Adrenal gland (tissue), 12 donors: ENCODE data around the gene SCN3A. TPM values are rescaled to one million over a fixed set of nuclear protein-coding genes. Genes with fewer than 3 reads are reported as not detected.

Experiments used
- DNase-seq, 7 donors: peaks; one replicate each; pipeline ENCODE4 v3.0.0-alpha.2; 2019 to 2020
- H3K27ac ChIP-seq, 5 donors: fragments of 200-600 bp; sonication (generic) in 4 of 5; 1 replicate in 3 of 5; 2 replicates in 2 of 5; pipeline versions ENCODE4 v1.5.1 to v1.8.0; 2016 to 2020; ENCODE audit warnings: mild to moderate bottlenecking in 1 of 5
- H3K27me3 ChIP-seq: fragments of 200-600 bp; 2 replicates; pipeline ENCODE4 v1.8.0; 2021
- H3K36me3 ChIP-seq, 2 donors: fragments of 200-600 bp; replicated peaks in 1 of 2; 1 replicate in 1 of 2; 2 replicates in 1 of 2; pipeline versions ENCODE4 v1.5.1 to v1.8.0; 2018 to 2022
- H3K4me1 ChIP-seq, 2 donors: fragments of 200-600 bp; replicated peaks in 1 of 2; 1 replicate in 1 of 2; 2 replicates in 1 of 2; pipeline versions ENCODE4 v1.5.1 to v1.8.0; 2018 to 2021
- H3K4me3 ChIP-seq, 4 donors: fragments of 200-600 bp; sonication (generic) in 3 of 4; one replicate each; pipeline ENCODE4 v1.5.1; 2016 to 2018
- H3K9me3 ChIP-seq, 3 donors: fragments of 200-600 bp; sonication (generic) in 1 of 3; replicated peaks in 1 of 3; 1 replicate in 2 of 3; 2 replicates in 1 of 3; pipeline versions ENCODE4 v1.5.1 to v1.8.0; 2016 to 2021
- POLR2A ChIP-seq, 2 donors: fragments of 450-650 bp; IDR thresholded peaks; one replicate each; pipeline ENCODE4 v1.6.1; 2017; ENCODE audit warnings: antibody characterized with exemption in 2 of 2, mild to moderate bottlenecking in 2 of 2, moderate library complexity in 1 of 2
- WGBS, 4 donors: extraction: QIAGEN DNeasy Blood & Tissue Kit in 2 of 4; methylation state at CpG; one replicate each; pipeline versions ENCODE4 v1.1.5 to v1.1.7; 2013 to 2017; 5-methylcytosine and 5-hydroxymethylcytosine counted together
- intact Hi-C, 2 donors: fragments of 100-400 bp; cut with DNase I; formaldehyde crosslinking; loops; one replicate each; pipeline versions ENCODE4 v1.14.1 to v1.15.0; 2022 to 2023
- polyA plus RNA-seq, 3 donors: library from polyadenylated mRNA; stranded (reverse); fragments of 200-250 nt in 2 of 3; fragments of 350-450 nt in 1 of 3; fragmentation: Illumina TruSeq in 1 of 3; extraction: RNeasy Lipid Tissue Mini Kit (QIAGEN cat#74804) in 1 of 3; gene quantifications; one replicate each; pipeline ENCODE4 v1.2.3, GENCODE V29; 2013 to 2014
- total RNA-seq, 9 donors: library from RNA; depleted of rRNA in 4 of 9; stranded (reverse); fragments of >200 nt in 4 of 9; fragments of 120-200 nt in 1 of 9; fragmentation: NEBNext Ultra II Directional in 1 of 9; extraction: Animal tissue kit (Norgen Biotek cat#: 25700) in 1 of 9; gene quantifications; one replicate each; pipeline versions ENCODE4 v1.1.0 to v1.2.4, GENCODE V29; 2013 to 2023
- TF ChIP-seq, protein P1 (sequence below), 6 experiments: fragments of 450-650 bp in 4 of 6; fragments of 200-600 bp in 2 of 6; sonication (generic) in 1 of 6; IDR thresholded peaks; 1 replicate in 5 of 6; 2 replicates in 1 of 6; pipeline versions ENCODE4 v1.5.1 to v1.8.0; 2016 to 2021; ENCODE audit warnings: antibody characterized with exemption in 6 of 6, mild to moderate bottlenecking in 2 of 6, moderate library complexity in 1 of 6
- donor health status: healthy with polysubstance abuse.
- donor health status: Bipolar disorder and iron deficiency.
- donor health status: DM: yes; HTN: yes; CAD: no.
- donor health status: DM: no; HTN: no; CAD: no.
- donor health status: DM: no; HTN: no; CAD: no.
- donor health status: DM: yes; HTN: yes; CAD: no.

Gene SCN3A
- total and polyA plus RNA-seq, 12 donors, result 0.17 to 4.7 (median 0.90) TPM

GRCh38 chr2:165057931-165058330 lies 145.9 kb downstream of the SCN3A start:
- Histone ChIP-seq H3K4me1 (peaks cover 10 to 19% of the 10 kb centered on the region in 2 donors), H3K27me3 (no peaks in the 10 kb centered on the region), H3K36me3 (no peaks in the 10 kb centered on the region), H3K9me3 (no peaks in the 10 kb centered on the region), H3K27ac (no peak overlapping the region), H3K4me3 (no peak overlapping the region)
- intact Hi-C loops, result no loop called here
- WGBS, 4 donors, result 76 to 88% (median 80%) methylated on average over 3 of the region's 3 CpGs
- no peak for DNase-seq
- no peak for TF ChIP-seq POLR2A (IDR thresholded peaks at IDR 0.05)
- TF ChIP-seq, protein P1, sequence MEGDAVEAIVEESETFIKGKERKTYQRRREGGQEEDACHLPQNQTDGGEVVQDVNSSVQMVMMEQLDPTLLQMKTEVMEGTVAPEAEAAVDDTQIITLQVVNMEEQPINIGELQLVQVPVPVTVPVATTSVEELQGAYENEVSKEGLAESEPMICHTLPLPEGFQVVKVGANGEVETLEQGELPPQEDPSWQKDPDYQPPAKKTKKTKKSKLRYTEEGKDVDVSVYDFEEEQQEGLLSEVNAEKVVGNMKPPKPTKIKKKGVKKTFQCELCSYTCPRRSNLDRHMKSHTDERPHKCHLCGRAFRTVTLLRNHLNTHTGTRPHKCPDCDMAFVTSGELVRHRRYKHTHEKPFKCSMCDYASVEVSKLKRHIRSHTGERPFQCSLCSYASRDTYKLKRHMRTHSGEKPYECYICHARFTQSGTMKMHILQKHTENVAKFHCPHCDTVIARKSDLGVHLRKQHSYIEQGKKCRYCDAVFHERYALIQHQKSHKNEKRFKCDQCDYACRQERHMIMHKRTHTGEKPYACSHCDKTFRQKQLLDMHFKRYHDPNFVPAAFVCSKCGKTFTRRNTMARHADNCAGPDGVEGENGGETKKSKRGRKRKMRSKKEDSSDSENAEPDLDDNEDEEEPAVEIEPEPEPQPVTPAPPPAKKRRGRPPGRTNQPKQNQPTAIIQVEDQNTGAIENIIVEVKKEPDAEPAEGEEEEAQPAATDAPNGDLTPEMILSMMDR (IDR thresholded peaks at IDR 0.05), result no peak

GRCh38 chr2:165057308-165057707 lies 146.5 kb downstream of the SCN3A start:
- Histone ChIP-seq H3K36me3 (no peaks in the 10 kb centered on the region), H3K4me1 (peaks cover 10 to 19% of the 10 kb centered on the region in 2 donors), H3K27me3 (no peaks in the 10 kb centered on the region), H3K27ac (no peak overlapping the region), H3K4me3 (no peak overlapping the region), H3K9me3 (no peaks in the 10 kb centered on the region)
- WGBS, 4 donors, result 85 to 100% (median 89%) methylated on average over 1 of the region's 1 CpG
- intact Hi-C loops, result no loop called here
- no peak for TF ChIP-seq POLR2A (IDR thresholded peaks at IDR 0.05)
- no peak for DNase-seq

GRCh38 chr2:165056564-165056963 lies 147.3 kb downstream of the SCN3A start:
- no peaks in the 10 kb centered on the region for H3K27me3 ChIP-seq
- intact Hi-C loops, result no loop called here
- TF ChIP-seq POLR2A (IDR thresholded peaks at IDR 0.05), result no peak
- TF ChIP-seq, protein P1 (IDR thresholded peaks at IDR 0.05), result no peak
- DNase-seq, result no peak
- H3K36me3 ChIP-seq, result no peaks in the 10 kb centered on the region
- H3K27ac ChIP-seq, result no peak overlapping the region
- WGBS, 4 donors, result 80 to 89% (median 86%) methylated on average over 2 of the region's 2 CpGs
- H3K4me1 ChIP-seq, result peaks cover 10 to 19% of the 10 kb centered on the region in 2 donors
- H3K9me3 ChIP-seq, result no peaks in the 10 kb centered on the region
- no peak overlapping the region for H3K4me3 ChIP-seq

- no peaks in the 10 kb centered on the region for H3K9me3 ChIP-seq
- 35 to 45% (median 40%) methylated on average over 6 of the region's 6 CpGs for WGBS, 4 donors
- DNase-seq, result peak in 3 of 7 donors; percentile 43 to 56 (median 45)
- H3K36me3 ChIP-seq, result no peaks in the 10 kb centered on the region
- H3K27ac ChIP-seq, result peak overlapping the region in 1 of 5 donors; percentile 7
- TF ChIP-seq, protein P1 (IDR thresholded peaks at IDR 0.05), result no peak
- H3K27me3 ChIP-seq, result no peaks in the 10 kb centered on the region
- intact Hi-C loops, result no loop called here
- H3K4me1 ChIP-seq, result peaks cover 10 to 19% of the 10 kb centered on the region in 2 donors
- H3K4me3 ChIP-seq, result no peak overlapping the region
Observed at GRCh38 chr2:165055082-165055851, 148.6 kb downstream of the SCN3A start.

DNA sequence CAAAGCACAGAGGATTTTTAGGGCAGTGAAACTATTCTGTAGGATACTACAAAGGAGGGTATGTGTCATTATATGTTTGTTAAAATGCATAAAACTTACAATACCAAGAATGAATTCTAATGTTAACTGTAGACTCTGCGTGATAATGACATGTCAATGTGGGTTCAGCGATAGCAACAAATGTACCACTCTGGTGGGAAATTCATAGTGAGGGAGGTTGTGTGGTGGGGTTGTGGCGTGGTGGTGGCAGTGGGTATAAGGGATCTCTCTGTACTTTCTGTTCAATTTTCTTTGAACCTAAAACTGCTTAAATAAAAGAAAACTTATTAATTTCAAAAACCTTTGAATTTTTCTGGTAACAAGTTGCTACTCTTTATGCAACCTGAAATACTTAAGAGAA lies 149.2 kb downstream of the SCN3A start:
- H3K27ac ChIP-seq, result no peak overlapping the region
- no peaks in the 10 kb centered on the region for H3K36me3 ChIP-seq
- WGBS, 4 donors, result 84 to 94% (median 89%) methylated on average over 3 of the region's 3 CpGs
- TF ChIP-seq POLR2A (IDR thresholded peaks at IDR 0.05), result no peak
- peaks cover 10 to 19% of the 10 kb centered on the region in 2 donors for H3K4me1 ChIP-seq
- no peak overlapping the region for H3K4me3 ChIP-seq
- intact Hi-C loops, result no loop called here
- H3K9me3 ChIP-seq, result no peaks in the 10 kb centered on the region
- H3K27me3 ChIP-seq, result no peaks in the 10 kb centered on the region
- no peak for DNase-seq
